HCT116 (cell line): ENCODE data around the gene SLAMF1. TPM values are rescaled to one million over a fixed set of nuclear protein-coding genes. Genes with fewer than 3 reads are reported as not detected.

ENCODE experiments used
- ATAC-seq: fragments of 200-7000 bp; cut with Tn5 transposase; 2 replicates; pipeline ENCODE4 v1.9.1; 2020; ENCODE audit warnings: mild to moderate bottlenecking, moderate library complexity
- BruUV-seq: library from RNA; stranded (reverse); fragments of 400-500 nt; replicated peaks from 2 replicates; lab custom pipeline; 2021; lab: Mats Ljungman, UMichigan
- CTCF ChIA-PET: fragments of 300-600 bp; sonication (Branson Sonifier 250); formaldehyde crosslinking; loops from one replicate; lab custom pipeline; 2021; ENCODE audit warnings: antibody characterized with exemption; lab: Charles Lee
- POLR2A ChIA-PET: fragments of 300-600, 350-600 bp; sonication (Branson Sonifier 250); formaldehyde crosslinking; loops from one replicate; lab custom pipeline; 2021; ENCODE audit warnings: antibody characterized with exemption; lab: Charles Lee
- RAD21 ChIA-PET, 2 experiments: fragments of 300-600 bp; sonication (Branson Sonifier 250); formaldehyde crosslinking; loops; one replicate each; lab custom pipeline; 2023; ENCODE audit warnings: low total read pairs in 2 of 2; ENCODE audit not compliant: uncharacterized antibody in 2 of 2, unreplicated experiment in 2 of 2, low non-redundant PET in 1 of 2; lab: Charles Lee
- DNase-seq: peaks from one replicate; pipeline ENCODE4 v3.0.0-alpha.2; 2010; ENCODE audit warnings: low read depth, low spot score
- H2AFZ ChIP-seq: fragments of 200-600 bp; shearing (Covaris generic), sonication (generic); 2 replicates; pipeline ENCODE4 v1.6.1; 2017; ENCODE audit warnings: low read depth, mixed run types, mixed read lengths, antibody characterized with exemption, low read length; ENCODE audit not compliant: poor library complexity, severe bottlenecking
- H3K27ac ChIP-seq: 2 replicates; pipeline ENCODE4 v1.5.1; 2012; ENCODE audit warnings: low read depth, low read length
- H3K27me3 ChIP-seq: fragments of 200-600 bp; sonication (generic); 2 replicates; pipeline ENCODE4 v1.6.1; 2016; ENCODE audit warnings: mixed run types, low read length, mixed read lengths; ENCODE audit not compliant: insufficient read depth
- H3K36me3 ChIP-seq, 2 experiments: fragments of 200-500 bp in 1 of 2; fragments of 200-600 bp in 1 of 2; sonication (Bioruptor generic) in 1 of 2; sonication (generic) in 1 of 2; 2 replicates each; pipeline versions ENCODE4 v1.5.1 to v1.6.1; 2014 to 2016; ENCODE audit warnings: low read length in 2 of 2, inconsistent platforms in 1 of 2, mixed read lengths in 1 of 2, mixed run types in 1 of 2; ENCODE audit not compliant: insufficient read depth in 2 of 2, control insufficient read depth in 1 of 2
- H3K4me1 ChIP-seq, 2 experiments: fragments of 200-600 bp in 1 of 2; sonication (generic) in 1 of 2; 2 replicates each; pipeline versions ENCODE4 v1.5.1 to v1.6.1; 2012 to 2017; ENCODE audit warnings: low read length in 2 of 2, inconsistent platforms in 1 of 2, mild to moderate bottlenecking in 1 of 2, mixed read lengths in 1 of 2, mixed run types in 1 of 2, moderate library complexity in 1 of 2; ENCODE audit not compliant: insufficient read depth in 2 of 2, control insufficient read depth in 1 of 2
- H3K4me2 ChIP-seq: fragments of 200-600 bp; sonication (generic); 2 replicates; pipeline ENCODE4 v1.6.1; 2017; ENCODE audit warnings: mixed run types, low read length, mixed read lengths
- H3K4me3 ChIP-seq, 2 experiments: fragments of 200-600 bp in 1 of 2; sonication (generic) in 1 of 2; replicated peaks in 1 of 2; 2 replicates each; pipeline ENCODE4 v1.5.1; 2011 to 2016; ENCODE audit warnings: low read length in 2 of 2, control low read depth in 1 of 2, low read depth in 1 of 2, mild to moderate bottlenecking in 1 of 2, mixed read lengths in 1 of 2, mixed run types in 1 of 2
- H3K79me2 ChIP-seq: fragments of 200-600 bp; sonication (generic); 2 replicates; pipeline ENCODE4 v1.6.1; 2017; ENCODE audit warnings: mild to moderate bottlenecking, mixed run types, low read length, moderate library complexity, mixed read lengths; ENCODE audit not compliant: insufficient read depth
- H3K9ac ChIP-seq: fragments of 200-600 bp; sonication (generic); 2 replicates; pipeline ENCODE4 v1.6.1; 2016; ENCODE audit warnings: low read length, mixed read lengths
- H3K9me2 ChIP-seq: fragments of 200-600 bp; sonication (generic), shearing (Covaris generic); 2 replicates; pipeline ENCODE4 v1.6.1; 2017; ENCODE audit warnings: mixed run types, mild to moderate bottlenecking, moderate library complexity; ENCODE audit not compliant: insufficient read depth
- H3K9me3 ChIP-seq, 2 experiments: fragments of 200-500 bp in 1 of 2; fragments of 200-600 bp in 1 of 2; sonication (Bioruptor generic) in 1 of 2; sonication (generic) in 1 of 2; 2 replicates each; pipeline ENCODE4 v1.6.1; 2014 to 2017; ENCODE audit warnings: low read length in 2 of 2, mixed read lengths in 2 of 2, inconsistent platforms in 1 of 2, low read depth in 1 of 2, mild to moderate bottlenecking in 1 of 2, mixed run types in 1 of 2, moderate library complexity in 1 of 2; ENCODE audit not compliant: control insufficient read depth in 1 of 2, insufficient read depth in 1 of 2
- H4K20me1 ChIP-seq: fragments of 200-600 bp; sonication (generic), shearing (Covaris generic); 2 replicates; pipeline ENCODE4 v1.6.1; 2017; ENCODE audit warnings: mixed run types, mild to moderate bottlenecking, moderate library complexity; ENCODE audit not compliant: insufficient read depth
- ATF3 ChIP-seq: IDR thresholded peaks from 2 replicates; pipeline ENCODE4 v1.6.1; 2012
- CEBPB ChIP-seq: IDR thresholded peaks from 2 replicates; pipeline ENCODE4 v1.6.1; 2012; ENCODE audit warnings: low read depth
- CTCF ChIP-seq, 3 experiments: fragments of 200-600 bp in 1 of 3; sonication (generic) in 1 of 3; IDR thresholded peaks in 2 of 3; conservative IDR thresholded peaks in 1 of 3; 2 replicates each; pipeline ENCODE4 v1.5.1; 2012 to 2017; ENCODE audit warnings: low read depth in 2 of 3, low read length in 2 of 3, antibody characterized with exemption in 1 of 3, borderline replicate concordance in 1 of 3, control low read depth in 1 of 3, mild to moderate bottlenecking in 1 of 3, mixed read lengths in 1 of 3, mixed run types in 1 of 3, moderate library complexity in 1 of 3; ENCODE audit not compliant: insufficient read depth in 1 of 3
- ELF1 ChIP-seq: IDR thresholded peaks from 2 replicates; pipeline ENCODE4 v1.6.1; 2012; ENCODE audit warnings: low read depth, borderline replicate concordance
- RAD21 ChIP-seq: IDR thresholded peaks from 2 replicates; pipeline ENCODE4 v1.6.1; 2012; ENCODE audit warnings: low read depth, mild to moderate bottlenecking
- SRF ChIP-seq: IDR thresholded peaks from 2 replicates; pipeline ENCODE4 v1.6.1; 2012; ENCODE audit warnings: low read depth
- TCF7L2 ChIP-seq: IDR thresholded peaks from 2 replicates; pipeline ENCODE4 v1.7.0; 2011; ENCODE audit warnings: borderline replicate concordance, inconsistent platforms; ENCODE audit not compliant: insufficient read depth, insufficient read length; ENCODE audit errors: extremely low read depth
- YY1 ChIP-seq: IDR thresholded peaks from 2 replicates; pipeline ENCODE4 v1.6.1; 2011; ENCODE audit warnings: low read length, low read depth, moderate library complexity, mild to moderate bottlenecking; ENCODE audit not compliant: insufficient replicate concordance; ENCODE audit errors: extremely low read depth
- ZBTB33 ChIP-seq: IDR thresholded peaks from 2 replicates; pipeline ENCODE4 v1.6.1; 2011; ENCODE audit warnings: mild to moderate bottlenecking, low read length, moderate library complexity; ENCODE audit not compliant: insufficient replicate concordance; ENCODE audit errors: extremely low read depth
- ZFX ChIP-seq: fragments of 450-650 bp; IDR thresholded peaks from 2 replicates; pipeline ENCODE4 v1.6.1; 2017
- intact Hi-C: fragments of 100-400 bp; cut with micrococcal nuclease; formaldehyde crosslinking; loops from 2 replicates; pipeline ENCODE4 v1.10.0; 2022
- total RNA-seq: library from RNA; stranded (reverse); gene quantifications from one replicate; pipeline ENCODE4 v1.2.1, GENCODE V29; 2021; ENCODE audit not compliant: unreplicated experiment

SLAMF1 gene
- total RNA-seq, 1 experiment from 2014 or later, result 0.30 TPM

- Histone ChIP-seq H3K36me3 (no peaks in the 10 kb centered on the region), H3K79me2 (no peaks in the 10 kb centered on the region), H3K4me2 (no peak overlapping the region), H3K27me3 (no peaks in the 10 kb centered on the region), H3K4me3 (no peak overlapping the region), H4K20me1 (no peaks in the 10 kb centered on the region), H3K4me1 (peaks cover 0 to 8% of the 10 kb centered on the region in 2 experiments; a peak in 2 of 4 replicates), H3K27ac (no peak overlapping the region), H2AFZ (no peak overlapping the region), H3K9me2 (no peaks in the 10 kb centered on the region), H3K9ac (no peak overlapping the region), H3K9me3 (no peaks in the 10 kb centered on the region)
- no peak for ATAC-seq
- intact Hi-C loops, result loop anchor here (5.0 kb wide), 1 partner anchor 465 kb away; no protein-coding TSS in a partner anchor
- ChIA-PET POLR2A (no interaction called here), CTCF (no interaction called here), RAD21 (no interaction called here)
- TF ChIP-seq CEBPB, result no peak
- no TSS peak for BruUV-seq
- no peak for DNase-seq
Observed at GRCh38 chr1:160676869-160677597, 30.2 kb upstream of the SLAMF1 start.

GRCh38 chr1:160675641-160676410 lies 29.0 kb upstream of the SLAMF1 start:
- H3K36me3 ChIP-seq, result no peaks in the 10 kb centered on the region
- no peaks in the 10 kb centered on the region for H3K9me2 ChIP-seq
- peak; percentile 98 for ATAC-seq
- no peaks in the 10 kb centered on the region for H4K20me1 ChIP-seq
- ChIA-PET RAD21 (no interaction called here), POLR2A (interaction anchor here (0.9 to 1.5 kb wide), 2 partner anchors 38 to 247 kb away, joined by 3 to 4 read pairs; no protein-coding TSS in a partner anchor), CTCF (interaction anchor here (0.6 to 1.8 kb wide), 18 partner anchors 8 to 490 kb away, joined by 3 to 13 read pairs (median 3); partner anchors contain the start of genes F11R, ITLN2 and PPOX)
- peak; percentile 57 for DNase-seq
- H3K9ac ChIP-seq, result no peak overlapping the region
- peak overlapping the region; percentile 85 for H2AFZ ChIP-seq
- intact Hi-C loops, result loop anchor here (2.0 to 5.0 kb wide), 2 partner anchors 17 to 466 kb away; no protein-coding TSS in a partner anchor
- no peak overlapping the region for H3K27ac ChIP-seq
- H3K4me3 ChIP-seq, result no peak overlapping the region
- no peaks in the 10 kb centered on the region for H3K9me3 ChIP-seq
- H3K4me1 ChIP-seq, result peaks cover 0 to 8% of the 10 kb centered on the region in 2 experiments; a peak in 2 of 4 replicates
- H3K27me3 ChIP-seq, result no peaks in the 10 kb centered on the region
- no peaks in the 10 kb centered on the region for H3K79me2 ChIP-seq
- no TSS peak for BruUV-seq
- peak overlapping the region; percentile 29; the same call in 1 of the 2 replicates for H3K4me2 ChIP-seq
- TF ChIP-seq ZBTB33 (no peak), ZFX (no peak), TCF7L2 (no peak), ATF3 (no peak), RAD21 (peak; percentile 73), CTCF (IDR thresholded peaks at IDR 0.05 in 2 of 3, conservative IDR thresholded peaks at IDR 0.05 in 1 of 3; ENCODE audit: borderline replicate concordance in 1 of 3, insufficient read depth in 1 of 3, low read depth in 2 of 3, low read length in 2 of 3) (peak; percentile 72 to 93 (median 91)), SRF (no peak), YY1 (no peak), ELF1 (no peak)
